Prostate gland (tissue), 2 donors: ENCODE data around the gene SLC7A10.

Experiments
- POLR2A ChIP-seq: fragments of 450-650 bp; IDR thresholded peaks from one replicate; pipeline ENCODE4 v1.6.1; 2016; ENCODE audit warnings: antibody characterized with exemption, mild to moderate bottlenecking
- POLR2AphosphoS5 ChIP-seq: sonication (generic); formaldehyde crosslinking; IDR thresholded peaks from one replicate; pipeline ENCODE4 v1.6.1; 2017; ENCODE audit warnings: antibody characterized with exemption
- TF ChIP-seq, protein P1 (sequence below), 4 experiments: fragments of 200-600 bp in 2 of 4; fragments of 450-650 bp in 2 of 4; sonication (generic) in 2 of 4; IDR thresholded peaks; 1 replicate in 3 of 4; 2 replicates in 1 of 4; pipeline ENCODE4 v1.5.1; 2016 to 2019; ENCODE audit warnings: antibody characterized with exemption in 4 of 4, mild to moderate bottlenecking in 2 of 4, moderate library complexity in 2 of 4

DNA sequence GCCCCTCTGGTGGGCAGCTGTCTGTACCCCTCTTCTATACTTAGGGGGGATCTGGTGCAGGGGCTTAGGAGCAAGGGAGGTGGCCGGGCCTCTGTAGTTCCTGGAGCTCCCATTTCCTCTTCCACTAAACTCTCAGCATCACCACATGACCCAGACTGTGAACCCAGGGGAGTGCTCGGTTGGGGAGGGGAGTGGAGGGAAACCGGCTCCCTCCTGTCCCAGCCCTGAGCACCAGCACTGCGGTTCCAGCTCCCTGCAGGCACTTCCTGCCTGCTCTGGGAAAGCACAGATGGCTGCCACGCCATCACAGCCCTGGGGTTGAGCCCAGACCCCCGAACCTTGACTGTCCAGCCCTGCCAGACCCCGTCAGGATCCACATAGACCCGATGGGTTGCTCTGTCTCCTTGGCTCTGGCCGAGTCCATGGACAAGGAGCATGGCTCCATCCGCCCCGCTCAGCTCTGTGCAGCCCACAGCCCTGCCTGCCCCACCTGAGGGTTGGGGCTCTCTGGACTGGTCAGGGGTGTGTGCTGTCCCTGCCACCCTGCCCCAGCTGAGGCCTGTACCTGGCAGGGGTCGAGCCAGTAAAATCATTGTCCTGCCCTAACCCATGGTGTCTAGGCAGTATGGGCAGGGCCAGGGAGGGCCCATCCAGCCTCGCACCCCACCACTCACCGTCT, 36.0 kb upstream of the SLC7A10 start:
- TF ChIP-seq, protein P1, sequence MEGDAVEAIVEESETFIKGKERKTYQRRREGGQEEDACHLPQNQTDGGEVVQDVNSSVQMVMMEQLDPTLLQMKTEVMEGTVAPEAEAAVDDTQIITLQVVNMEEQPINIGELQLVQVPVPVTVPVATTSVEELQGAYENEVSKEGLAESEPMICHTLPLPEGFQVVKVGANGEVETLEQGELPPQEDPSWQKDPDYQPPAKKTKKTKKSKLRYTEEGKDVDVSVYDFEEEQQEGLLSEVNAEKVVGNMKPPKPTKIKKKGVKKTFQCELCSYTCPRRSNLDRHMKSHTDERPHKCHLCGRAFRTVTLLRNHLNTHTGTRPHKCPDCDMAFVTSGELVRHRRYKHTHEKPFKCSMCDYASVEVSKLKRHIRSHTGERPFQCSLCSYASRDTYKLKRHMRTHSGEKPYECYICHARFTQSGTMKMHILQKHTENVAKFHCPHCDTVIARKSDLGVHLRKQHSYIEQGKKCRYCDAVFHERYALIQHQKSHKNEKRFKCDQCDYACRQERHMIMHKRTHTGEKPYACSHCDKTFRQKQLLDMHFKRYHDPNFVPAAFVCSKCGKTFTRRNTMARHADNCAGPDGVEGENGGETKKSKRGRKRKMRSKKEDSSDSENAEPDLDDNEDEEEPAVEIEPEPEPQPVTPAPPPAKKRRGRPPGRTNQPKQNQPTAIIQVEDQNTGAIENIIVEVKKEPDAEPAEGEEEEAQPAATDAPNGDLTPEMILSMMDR (IDR thresholded peaks at IDR 0.05): no peak
- TF ChIP-seq POLR2AphosphoS5 (no peak), POLR2A (no peak)
